GM06990 (cell line): ENCODE results near the gene ADGRG1.

Source experiments
- DNase-seq: peaks from one replicate; pipeline ENCODE4 v3.0.0-alpha.2; 2011; ENCODE audit not compliant: insufficient read length; ENCODE audit errors: extremely low read depth
- H3K27me3 ChIP-seq: replicated peaks from 2 replicates; pipeline ENCODE4 v1.6.0; 2011; ENCODE audit warnings: low read length; ENCODE audit not compliant: control insufficient read depth, insufficient read depth
- H3K36me3 ChIP-seq: 2 replicates; pipeline ENCODE4 v1.5.1; 2011; ENCODE audit warnings: low read length; ENCODE audit not compliant: control insufficient read depth, insufficient read depth
- H3K4me3 ChIP-seq: replicated peaks from 2 replicates; pipeline ENCODE4 v1.5.1; 2011; ENCODE audit warnings: low read depth, mild to moderate bottlenecking, control low read depth, low read length
- CTCF ChIP-seq: IDR thresholded peaks from 2 replicates; pipeline ENCODE4 v1.5.1; 2011; ENCODE audit warnings: low read length, control low read depth, mild to moderate bottlenecking, inconsistent platforms; ENCODE audit not compliant: insufficient read depth, poor library complexity, severe bottlenecking

Gene ADGRG1

GRCh38 chr16:57656342-57656955 is 28.0 kb downstream of the ADGRG1 start:
- no peak for TF ChIP-seq CTCF
- H3K36me3 ChIP-seq, result no peaks in the 10 kb centered on the region
- H3K4me3 ChIP-seq, result no peak overlapping the region
- H3K27me3 ChIP-seq, result no peaks in the 10 kb centered on the region; the same call in none of the 2 replicates
- no peak for DNase-seq

- Histone ChIP-seq H3K4me3 (no peak overlapping the region), H3K36me3 (no peaks in the 10 kb centered on the region), H3K27me3 (no peaks in the 10 kb centered on the region; the same call in none of the 2 replicates)
- no peak for DNase-seq
- no peak for TF ChIP-seq CTCF
Observed at GRCh38 chr16:57657228-57657627, 28.8 kb downstream of the ADGRG1 start.

GRCh38 chr16:57658130-57658877 is 29.9 kb downstream of the ADGRG1 start:
- H3K36me3 ChIP-seq, result no peaks in the 10 kb centered on the region
- no peak for TF ChIP-seq CTCF
- no peak overlapping the region for H3K4me3 ChIP-seq
- H3K27me3 ChIP-seq, result no peaks in the 10 kb centered on the region; the same call in none of the 2 replicates
- no peak for DNase-seq

- no peak for DNase-seq
- no peak overlapping the region for H3K4me3 ChIP-seq
- H3K27me3 ChIP-seq, result no peaks in the 10 kb centered on the region; the same call in none of the 2 replicates
- H3K36me3 ChIP-seq, result no peaks in the 10 kb centered on the region
- TF ChIP-seq CTCF, result no peak
Observed at GRCh38 chr16:57658878-57659674, 30.6 kb downstream of the ADGRG1 start.

GRCh38 chr16:57660715-57661463 is 32.5 kb downstream of the ADGRG1 start:
- no peaks in the 10 kb centered on the region; the same call in none of the 2 replicates for H3K27me3 ChIP-seq
- no peak overlapping the region for H3K4me3 ChIP-seq
- no peak for TF ChIP-seq CTCF
- H3K36me3 ChIP-seq, result no peaks in the 10 kb centered on the region
- DNase-seq, result no peak
